ENCODE results near the gene PCBP3.

Gene PCBP3

GRCh38 chr21:45778686-45779085 lies 135.2 kb downstream of the PCBP3 start:
- no peak for DNase-seq (ENCODE audit: low read depth in 2 of 3, low spot score in 1 of 3)

GRCh38 chr21:45779226-45779625 lies 135.7 kb downstream of the PCBP3 start:
- DNase-seq (ENCODE audit: low read depth in 2 of 3, low spot score in 1 of 3): no peak

DNA sequence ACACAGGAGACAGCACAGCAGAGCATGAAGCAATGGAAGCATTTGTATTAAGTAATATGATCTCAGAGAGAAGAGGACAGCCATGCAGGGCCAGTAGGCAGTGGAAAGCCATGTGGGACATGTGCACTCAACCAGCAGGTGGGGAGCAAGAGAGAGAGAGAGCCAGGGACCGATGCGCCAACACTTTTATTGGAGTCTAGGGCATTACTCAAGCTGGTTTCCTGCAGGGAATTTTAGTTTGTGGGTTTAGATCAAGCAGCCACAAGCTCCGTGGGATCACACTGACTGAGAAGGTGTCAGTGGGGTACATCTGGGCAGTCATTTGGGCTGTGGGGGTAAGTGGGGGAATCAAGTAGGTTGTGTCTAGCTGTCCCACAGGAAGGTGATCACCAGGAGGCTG lies 137.1 kb downstream of the PCBP3 start:
- DNase-seq (ENCODE audit: low read depth in 2 of 3, low spot score in 1 of 3): no peak

- DNase-seq (ENCODE audit: low read depth in 2 of 3, low spot score in 1 of 3): no peak
These were observed 138.2 kb downstream of the PCBP3 start for GRCh38 chr21:45781741-45782140.

GRCh38 chr21:45786660-45787059 lies 143.1 kb downstream of the PCBP3 start:
- no peak for DNase-seq (ENCODE audit: low read depth in 2 of 3, low spot score in 1 of 3)

- DNase-seq (ENCODE audit: low read depth in 2 of 3, low spot score in 1 of 3): no peak
These were observed 143.8 kb downstream of the PCBP3 start for GRCh38 chr21:45787371-45787770.

DNA sequence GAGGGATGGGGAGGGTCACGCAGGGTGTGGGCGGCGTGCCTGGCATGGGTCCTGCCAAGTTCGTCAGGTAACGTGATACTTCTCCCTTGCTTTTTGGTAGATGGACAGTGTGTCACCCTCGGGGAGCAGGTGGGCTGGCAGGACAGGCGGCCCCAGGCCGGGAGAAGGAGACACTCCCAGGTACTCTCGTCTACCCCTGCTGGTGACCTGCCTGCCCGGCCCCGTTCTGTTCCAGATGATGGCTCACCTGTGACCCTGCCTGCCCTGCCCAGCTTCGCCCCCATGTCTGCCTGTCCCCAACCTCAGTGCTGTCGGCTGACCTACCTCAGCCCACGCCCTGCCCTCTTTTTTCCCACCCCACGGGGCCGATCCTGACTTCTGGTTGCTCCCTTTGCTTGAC lies 144.7 kb downstream of the PCBP3 start:
- no peak for DNase-seq (ENCODE audit: low read depth in 2 of 3, low spot score in 1 of 3)

GRCh38 chr21:45788637-45789506 lies 145.3 kb downstream of the PCBP3 start:
- DNase-seq (ENCODE audit: low read depth in 2 of 3, low spot score in 1 of 3): no peak

DNA sequence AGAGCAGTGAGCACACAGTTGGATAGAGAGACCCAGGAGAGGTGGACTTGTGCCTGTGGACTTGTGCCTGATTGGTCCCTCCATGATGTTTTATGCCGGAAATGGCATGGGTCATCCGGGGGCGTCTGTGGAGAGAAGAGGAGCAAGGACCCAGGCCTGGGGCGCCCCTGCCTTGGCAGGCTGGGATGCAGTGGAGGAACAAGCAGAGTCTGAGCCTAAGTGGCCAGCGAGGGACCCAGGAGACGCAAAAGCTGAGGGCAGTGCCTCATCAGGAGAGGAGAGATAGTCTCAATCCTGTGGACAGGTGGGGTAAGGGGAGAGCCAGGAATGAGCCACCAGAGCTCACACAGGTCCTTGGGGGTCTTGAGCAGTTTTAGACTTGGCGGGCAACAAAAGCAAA lies 146.9 kb downstream of the PCBP3 start:
- DNase-seq (ENCODE audit: low read depth in 2 of 3, low spot score in 1 of 3): no peak

DNA sequence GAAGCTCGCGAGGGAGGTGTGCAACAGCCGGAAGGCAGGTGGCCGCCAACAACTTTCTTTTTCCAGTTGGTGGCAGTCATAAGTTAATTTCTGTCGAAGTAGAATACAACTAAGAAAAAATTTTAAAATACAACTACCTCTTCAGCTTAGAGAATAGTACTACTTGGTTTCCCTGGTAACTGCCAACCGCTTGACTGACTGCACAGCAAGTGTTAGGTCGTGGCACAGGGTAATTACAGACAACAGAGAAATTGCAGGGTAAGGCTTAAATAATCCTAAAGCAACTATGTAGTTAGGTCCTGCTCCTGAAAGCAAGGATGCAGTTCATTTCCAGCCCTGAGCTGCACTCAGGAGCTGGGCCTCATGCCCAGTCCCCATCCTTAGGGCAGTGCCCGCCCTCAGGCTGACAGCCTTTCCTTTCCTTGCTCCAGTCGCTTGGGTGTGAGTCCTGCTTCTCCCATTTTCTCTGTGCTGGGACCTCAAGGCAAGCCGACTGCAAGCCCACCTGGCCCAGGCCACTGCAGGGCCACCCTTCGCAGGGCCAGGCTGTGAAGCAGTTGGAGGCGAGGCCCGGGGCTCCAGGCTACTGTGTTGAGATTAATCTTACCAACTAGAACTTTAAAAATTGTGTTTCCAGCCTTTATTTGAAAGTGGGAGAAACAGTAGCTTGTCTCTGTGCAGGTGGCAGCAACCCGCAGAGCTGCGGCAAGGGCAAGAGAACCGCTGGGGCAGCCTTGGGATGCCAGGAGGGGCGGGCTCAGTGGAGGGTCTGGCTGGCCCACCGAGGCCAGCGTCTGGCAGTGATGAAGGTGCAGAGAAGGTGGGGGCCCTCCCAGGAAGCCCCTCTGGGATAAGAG lies 148.3 kb downstream of the PCBP3 start:
- DNase-seq (ENCODE audit: low read depth in 2 of 3, low spot score in 1 of 3): no peak

GRCh38 chr21:45792682-45793383 lies 149.3 kb downstream of the PCBP3 start:
- DNase-seq (ENCODE audit: low read depth in 2 of 3, low spot score in 1 of 3): no peak

DNA sequence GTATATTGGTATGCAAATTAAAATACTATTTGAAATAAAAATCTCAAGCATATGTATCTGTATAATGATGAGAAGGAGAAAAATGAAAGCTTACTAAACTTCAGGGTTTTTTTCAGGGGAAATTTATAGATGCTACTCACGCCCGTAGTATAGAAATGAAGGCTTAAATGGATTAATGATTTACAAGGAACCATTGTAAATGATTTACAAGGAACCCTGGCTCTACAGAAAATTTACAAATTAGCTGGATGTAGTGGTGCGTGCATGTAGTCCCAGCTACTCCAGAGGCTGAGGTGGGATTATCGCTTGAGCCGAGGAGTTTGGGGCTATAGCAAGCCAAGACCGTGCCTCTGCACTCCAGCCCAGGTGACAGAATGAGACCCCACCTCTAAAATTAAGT lies 150.5 kb downstream of the PCBP3 start:
- no peak for DNase-seq (ENCODE audit: low read depth in 2 of 3, low spot score in 1 of 3)

DNA sequence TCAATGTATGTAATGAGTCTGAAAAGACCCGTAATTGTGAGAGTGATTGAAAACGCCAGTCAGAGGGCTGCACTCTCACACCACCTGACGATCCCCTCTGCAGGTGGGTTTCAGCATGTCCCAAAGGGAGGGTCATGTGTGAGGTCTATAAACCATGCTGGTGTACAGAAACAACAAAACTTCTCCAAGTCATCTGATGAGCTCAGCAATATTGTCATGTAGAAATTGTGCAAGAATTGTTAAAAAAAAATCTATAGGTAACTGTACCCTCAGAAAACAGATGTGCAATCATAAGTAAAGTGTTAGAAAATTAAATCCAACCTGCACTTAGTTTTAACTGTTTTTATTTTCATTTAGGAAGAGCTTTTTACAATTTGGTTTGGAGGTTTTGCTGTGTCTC lies 152.5 kb downstream of the PCBP3 start:
- no peak for DNase-seq (ENCODE audit: low read depth in 2 of 3, low spot score in 1 of 3)

GRCh38 chr21:45797338-45797737 lies 153.8 kb downstream of the PCBP3 start:
- no peak for DNase-seq (ENCODE audit: low read depth in 2 of 3, low spot score in 1 of 3)

DNA sequence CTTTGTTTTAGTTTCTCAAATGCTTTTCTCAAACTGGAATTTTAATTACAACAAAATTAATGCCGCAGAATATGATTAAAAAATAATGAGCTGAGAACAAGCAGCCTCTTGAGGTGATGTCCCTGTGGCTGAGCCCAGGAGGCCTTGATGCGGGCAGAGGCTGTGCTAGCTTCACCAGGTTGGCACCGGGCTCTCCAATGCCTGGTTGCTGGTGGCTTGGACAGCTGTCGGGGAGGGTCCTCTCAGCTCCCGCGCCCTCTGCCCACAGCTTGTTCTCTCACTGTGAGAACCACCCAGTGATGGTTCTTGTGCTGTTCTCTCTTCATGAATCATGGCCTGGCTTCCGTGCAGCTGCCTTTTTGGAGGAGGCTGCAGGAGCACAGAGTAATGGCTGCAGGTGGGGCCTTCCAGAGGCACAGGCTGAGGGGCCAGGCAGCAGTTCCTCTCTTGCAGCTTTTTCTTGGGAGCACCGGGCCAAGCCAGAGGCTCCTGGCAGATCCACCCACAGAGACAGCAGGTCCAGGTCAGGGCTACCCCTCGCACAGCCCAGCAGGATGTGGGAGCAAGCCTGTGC lies 156.3 kb downstream of the PCBP3 start:
- DNase-seq (ENCODE audit: low read depth in 2 of 3, low spot score in 1 of 3): no peak

DNA sequence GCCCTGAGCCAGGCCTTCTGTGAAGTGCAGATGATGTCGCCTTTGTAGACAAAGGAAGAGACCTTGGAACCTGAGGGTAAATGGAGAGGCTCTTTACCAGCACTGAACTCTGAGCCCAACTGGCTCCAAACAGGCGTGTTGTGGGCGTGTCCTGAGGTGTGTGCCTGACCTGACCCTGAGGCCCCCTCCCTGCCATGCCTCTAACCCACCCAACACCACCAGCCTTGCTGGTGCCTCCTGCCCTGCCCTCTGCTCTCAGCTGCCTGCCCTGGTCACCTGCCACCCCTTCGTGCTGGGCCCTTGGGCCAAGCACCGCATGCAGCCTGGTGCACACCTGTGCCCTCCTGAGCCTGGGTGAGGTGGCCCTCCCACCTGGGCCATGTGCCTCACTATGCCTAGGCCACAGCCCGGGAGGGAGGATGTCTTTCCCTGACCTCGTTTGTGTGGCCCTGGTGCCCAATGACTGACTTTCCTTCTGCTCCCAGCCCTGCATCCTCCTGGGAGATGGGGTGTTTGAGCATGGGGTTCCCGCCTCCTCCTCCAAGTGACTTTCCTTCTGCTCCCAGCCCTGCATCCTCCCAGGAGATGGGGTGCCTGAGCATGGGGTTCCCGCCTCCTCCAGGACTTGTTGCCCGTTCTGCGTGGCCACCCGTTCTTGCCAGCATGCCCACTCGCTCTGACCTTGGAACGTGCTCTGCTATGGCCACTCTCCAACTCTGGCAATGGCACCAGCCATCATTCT lies 157.0 kb downstream of the PCBP3 start:
- no peak for DNase-seq (ENCODE audit: low read depth in 2 of 3, low spot score in 1 of 3)

DNA sequence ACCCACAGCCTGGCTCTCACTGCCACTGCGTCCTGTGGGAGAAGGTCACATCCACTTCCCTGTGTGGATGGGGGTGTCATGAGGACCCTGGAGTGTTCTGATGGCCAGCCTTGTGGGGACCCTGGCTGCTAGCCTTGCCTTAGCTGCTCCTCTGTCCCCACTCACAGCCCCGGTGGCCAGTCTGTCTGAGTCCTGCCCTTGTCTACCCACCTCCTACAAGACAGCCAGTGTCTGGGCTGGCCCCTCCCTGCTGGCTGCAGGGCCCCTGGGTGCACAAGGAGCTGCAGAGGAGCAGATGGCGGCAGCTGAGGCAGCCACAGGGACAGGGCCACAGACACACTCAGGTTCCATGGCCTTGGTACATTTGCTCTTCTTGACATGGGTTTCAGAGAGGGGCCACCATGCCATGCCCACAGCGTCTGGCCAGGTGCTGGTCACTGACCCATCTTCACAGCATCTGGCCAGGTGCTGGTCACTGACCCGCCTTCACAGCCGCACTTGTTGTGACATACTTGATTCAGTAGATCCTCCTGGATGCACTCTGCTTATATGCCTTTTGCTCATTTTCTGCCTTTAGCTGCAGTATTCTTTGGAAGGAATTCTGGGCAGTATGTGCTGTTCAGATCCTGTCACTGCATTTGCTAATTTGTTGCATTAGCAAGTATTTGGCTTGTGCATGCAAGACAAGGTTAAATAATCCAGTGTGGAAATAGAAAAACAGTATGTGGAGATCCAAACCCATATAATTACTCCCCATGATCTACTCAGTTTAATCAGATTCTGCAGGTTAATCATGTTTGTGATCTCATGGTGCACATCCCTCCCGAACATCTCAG lies 157.8 kb downstream of the PCBP3 start:
- DNase-seq (ENCODE audit: low read depth in 2 of 3, low spot score in 1 of 3): no peak

GRCh38 chr21:45801989-45802388 lies 158.5 kb downstream of the PCBP3 start:
- no peak for DNase-seq (ENCODE audit: low read depth in 2 of 3, low spot score in 1 of 3)

- no peak for DNase-seq (ENCODE audit: low read depth in 2 of 3, low spot score in 1 of 3)
These were observed 158.9 kb downstream of the PCBP3 start for GRCh38 chr21:45802425-45802824.

Measured in stimulated activated CD4-positive, alpha-beta T cell treated with anti-CD3 and anti-CD28 coated beads, Interleukin-12 subunit alpha, Interleukin-12 subunit beta, amount 100 ng/mL, for 48 hours (primary cell).